ENCODE results near the gene CSTA. TPM values are rescaled to one million over a fixed set of nuclear protein-coding genes. Genes with fewer than 3 reads are reported as not detected.
A peak's percentile ranks its signal among the peaks of the same experiment; 100 is the strongest.

The CSTA gene
- total and polyA plus RNA-seq, 2 of the 13 experiments (the other 11 are each of a cell fraction or from before 2014, with no cell fraction given): 3.9 to 11.0 TPM

GRCh38 chr3:122382888-122383666, 58.0 kb downstream of the CSTA start, which contains the start of gene MIX23 (continued):
- TF ChIP-seq BCL3 (CRISPR knock-in tag; IDR thresholded peaks at IDR 0.05) (0 out of 2 replicates have a peak, but pooled peaks have one; percentile 73), TP53 (CRISPR knock-in tag; conservative IDR thresholded peaks at IDR 0.05) (peak; percentile 70), FUBP1 (CRISPR knock-in tag; IDR thresholded peaks at IDR 0.05; ENCODE audit: borderline replicate concordance) (no peak), SNAPC4 (CRISPR knock-in tag; IDR thresholded peaks at IDR 0.05) (no peak; the same call in 1 of the 2 replicates), FOXK2 (IDR thresholded peaks at IDR 0.05) (no peak), CBX2 (IDR thresholded peaks at IDR 0.05; ENCODE audit: low read depth, low read length) (no peak), CBX2 (CRISPR knock-in tag; IDR thresholded peaks at IDR 0.05; ENCODE audit: low read depth) (no peak), MATR3 (CRISPR knock-in tag; IDR thresholded peaks at IDR 0.05) (no peak), MAF1 (CRISPR knock-in tag; IDR thresholded peaks at IDR 0.05; ENCODE audit: borderline replicate concordance) (peak; percentile 56; the same call in 1 of the 2 replicates), E2F1 (CRISPR knock-in tag; IDR thresholded peaks at IDR 0.05) (no peak), ZNF44 (CRISPR knock-in tag; IDR thresholded peaks at IDR 0.05) (no peak), HIVEP1 (CRISPR knock-in tag; IDR thresholded peaks at IDR 0.05) (peak; percentile 75), ZFP90 (CRISPR knock-in tag; IDR thresholded peaks at IDR 0.05; ENCODE audit: borderline replicate concordance) (peak; percentile 77; the same call in 1 of the 2 replicates)
- TF ChIP-seq, protein P1, sequence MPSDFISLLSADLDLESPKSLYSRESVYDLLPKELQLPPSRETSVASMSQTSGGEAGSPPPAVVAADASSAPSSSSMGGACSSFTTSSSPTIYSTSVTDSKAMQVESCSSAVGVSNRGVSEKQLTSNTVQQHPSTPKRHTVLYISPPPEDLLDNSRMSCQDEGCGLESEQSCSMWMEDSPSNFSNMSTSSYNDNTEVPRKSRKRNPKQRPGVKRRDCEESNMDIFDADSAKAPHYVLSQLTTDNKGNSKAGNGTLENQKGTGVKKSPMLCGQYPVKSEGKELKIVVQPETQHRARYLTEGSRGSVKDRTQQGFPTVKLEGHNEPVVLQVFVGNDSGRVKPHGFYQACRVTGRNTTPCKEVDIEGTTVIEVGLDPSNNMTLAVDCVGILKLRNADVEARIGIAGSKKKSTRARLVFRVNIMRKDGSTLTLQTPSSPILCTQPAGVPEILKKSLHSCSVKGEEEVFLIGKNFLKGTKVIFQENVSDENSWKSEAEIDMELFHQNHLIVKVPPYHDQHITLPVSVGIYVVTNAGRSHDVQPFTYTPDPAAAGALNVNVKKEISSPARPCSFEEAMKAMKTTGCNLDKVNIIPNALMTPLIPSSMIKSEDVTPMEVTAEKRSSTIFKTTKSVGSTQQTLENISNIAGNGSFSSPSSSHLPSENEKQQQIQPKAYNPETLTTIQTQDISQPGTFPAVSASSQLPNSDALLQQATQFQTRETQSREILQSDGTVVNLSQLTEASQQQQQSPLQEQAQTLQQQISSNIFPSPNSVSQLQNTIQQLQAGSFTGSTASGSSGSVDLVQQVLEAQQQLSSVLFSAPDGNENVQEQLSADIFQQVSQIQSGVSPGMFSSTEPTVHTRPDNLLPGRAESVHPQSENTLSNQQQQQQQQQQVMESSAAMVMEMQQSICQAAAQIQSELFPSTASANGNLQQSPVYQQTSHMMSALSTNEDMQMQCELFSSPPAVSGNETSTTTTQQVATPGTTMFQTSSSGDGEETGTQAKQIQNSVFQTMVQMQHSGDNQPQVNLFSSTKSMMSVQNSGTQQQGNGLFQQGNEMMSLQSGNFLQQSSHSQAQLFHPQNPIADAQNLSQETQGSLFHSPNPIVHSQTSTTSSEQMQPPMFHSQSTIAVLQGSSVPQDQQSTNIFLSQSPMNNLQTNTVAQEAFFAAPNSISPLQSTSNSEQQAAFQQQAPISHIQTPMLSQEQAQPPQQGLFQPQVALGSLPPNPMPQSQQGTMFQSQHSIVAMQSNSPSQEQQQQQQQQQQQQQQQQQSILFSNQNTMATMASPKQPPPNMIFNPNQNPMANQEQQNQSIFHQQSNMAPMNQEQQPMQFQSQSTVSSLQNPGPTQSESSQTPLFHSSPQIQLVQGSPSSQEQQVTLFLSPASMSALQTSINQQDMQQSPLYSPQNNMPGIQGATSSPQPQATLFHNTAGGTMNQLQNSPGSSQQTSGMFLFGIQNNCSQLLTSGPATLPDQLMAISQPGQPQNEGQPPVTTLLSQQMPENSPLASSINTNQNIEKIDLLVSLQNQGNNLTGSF (CRISPR knock-in tag; IDR thresholded peaks at IDR 0.05): no peak

Data from HepG2 (cell line).